Measurements from ENCODE around the gene SLCO1B3.

The SLCO1B3 gene

GRCh38 chr12:20885552-20885951 lies 75.0 kb downstream of the SLCO1B3 start:
- no peak for FAIRE-seq

DNA sequence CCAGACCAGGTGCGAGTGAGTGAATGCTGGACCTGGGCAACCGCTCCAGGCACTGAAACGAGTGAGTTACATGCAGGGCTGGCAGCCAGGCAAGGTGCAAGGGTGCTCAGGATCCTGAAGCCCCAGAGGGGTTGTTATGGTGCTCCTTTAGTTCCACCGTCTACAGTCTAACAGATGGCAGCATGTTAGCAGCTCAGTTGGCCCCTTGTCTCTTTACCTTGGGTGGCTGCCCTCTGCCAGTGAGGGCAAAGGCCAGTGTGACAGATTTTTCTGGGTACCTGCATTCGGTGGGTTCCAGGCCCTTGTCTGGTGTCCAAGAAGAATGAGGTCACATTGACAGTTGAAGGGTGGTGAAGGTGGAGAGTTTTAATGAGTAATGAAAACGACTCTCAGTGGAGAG lies 106.8 kb downstream of the SLCO1B3 start:
- no peak for FAIRE-seq

DNA sequence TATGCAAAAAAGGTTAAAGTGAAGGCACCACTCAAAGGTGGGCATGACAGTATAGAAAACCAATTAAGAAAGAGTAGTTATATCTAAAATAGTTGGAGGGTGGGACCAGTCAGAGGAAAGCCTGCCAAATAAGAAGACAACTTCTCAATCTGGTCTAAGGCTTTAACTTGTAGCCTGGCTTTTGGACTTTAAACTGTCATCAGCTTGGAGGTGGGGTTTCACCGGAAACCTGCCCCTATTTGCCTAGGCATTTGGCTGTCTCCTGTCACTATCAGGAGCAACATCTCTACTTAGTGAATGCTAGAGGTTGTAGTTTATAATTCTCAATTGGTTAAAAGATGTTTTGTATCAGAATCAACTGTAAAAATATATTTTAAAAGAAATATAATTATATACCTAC lies 107.3 kb downstream of the SLCO1B3 start:
- no peak for FAIRE-seq

- no peak for FAIRE-seq
Measured at GRCh38 chr12:20931894-20932293, 121.4 kb downstream of the SLCO1B3 start.

DNA sequence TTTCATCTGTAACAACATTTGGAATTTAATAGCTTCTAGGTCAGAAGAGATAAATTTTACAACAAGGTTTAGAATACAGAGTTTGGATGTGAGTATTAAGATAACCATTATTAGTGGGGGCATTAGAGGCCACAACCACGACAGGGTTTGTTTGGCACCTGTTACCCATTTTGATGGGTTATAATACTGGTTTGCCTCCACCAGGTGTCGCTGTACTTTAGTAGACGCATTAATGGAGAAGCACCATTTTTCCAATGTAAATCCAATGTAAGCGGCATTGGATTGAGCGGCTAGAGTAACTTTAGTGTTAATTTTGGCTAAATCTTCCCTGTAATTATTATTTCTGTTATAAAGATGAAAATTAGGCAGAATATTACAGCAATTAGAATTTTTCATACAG lies 136.2 kb downstream of the SLCO1B3 start:
- FAIRE-seq: no peak

DNA sequence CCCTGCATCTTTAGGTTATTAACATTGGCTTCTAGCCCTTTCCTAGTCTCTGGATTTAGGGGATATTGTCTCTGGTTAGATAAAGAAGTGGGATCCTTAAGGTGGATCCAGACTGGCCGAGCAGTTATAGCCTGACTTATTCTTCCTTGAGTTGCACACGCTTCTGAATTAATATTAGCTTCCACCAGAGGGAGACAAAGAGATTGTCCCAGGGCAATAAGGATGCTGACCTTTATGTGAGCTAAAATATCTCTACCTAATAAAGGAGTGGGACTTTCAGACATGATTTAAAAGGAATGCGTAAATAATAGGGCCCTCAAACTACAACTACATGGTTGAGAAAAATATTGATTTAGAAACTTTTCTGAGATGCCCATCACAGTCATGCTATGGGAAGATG lies 139.7 kb downstream of the SLCO1B3 start:
- FAIRE-seq: no peak

- no peak for FAIRE-seq
Measured at GRCh38 chr12:20963303-20963702, 152.8 kb downstream of the SLCO1B3 start.

DNA sequence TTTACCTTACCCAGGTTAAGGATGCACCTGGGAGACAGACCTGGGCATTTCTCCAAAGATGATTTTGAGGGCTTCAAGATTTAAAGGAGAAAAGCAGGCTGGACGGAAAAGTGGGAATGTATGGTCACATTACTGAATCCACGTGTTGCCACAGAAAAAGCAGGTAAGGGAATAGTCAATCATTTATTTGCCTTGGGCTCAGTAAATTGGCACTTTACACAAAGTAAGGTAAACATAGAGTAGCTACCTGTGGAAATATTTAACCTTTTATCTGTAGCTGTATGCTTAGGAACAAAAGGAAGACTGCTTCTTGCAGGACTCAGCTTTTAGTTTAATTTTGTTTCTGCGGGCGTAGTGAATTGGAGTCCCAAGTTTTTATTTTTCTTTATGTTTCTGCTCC lies 153.3 kb downstream of the SLCO1B3 start:
- no peak for FAIRE-seq
